ENCODE data around the gene UGDH. TPM values are rescaled to one million over a fixed set of nuclear protein-coding genes. Genes with fewer than 3 reads are reported as not detected.

UGDH gene
- total and polyA plus RNA-seq, 2 of the 13 experiments (the other 11 are each of a cell fraction or from before 2014, with no cell fraction given), result 99.0 to 384 TPM

DNA sequence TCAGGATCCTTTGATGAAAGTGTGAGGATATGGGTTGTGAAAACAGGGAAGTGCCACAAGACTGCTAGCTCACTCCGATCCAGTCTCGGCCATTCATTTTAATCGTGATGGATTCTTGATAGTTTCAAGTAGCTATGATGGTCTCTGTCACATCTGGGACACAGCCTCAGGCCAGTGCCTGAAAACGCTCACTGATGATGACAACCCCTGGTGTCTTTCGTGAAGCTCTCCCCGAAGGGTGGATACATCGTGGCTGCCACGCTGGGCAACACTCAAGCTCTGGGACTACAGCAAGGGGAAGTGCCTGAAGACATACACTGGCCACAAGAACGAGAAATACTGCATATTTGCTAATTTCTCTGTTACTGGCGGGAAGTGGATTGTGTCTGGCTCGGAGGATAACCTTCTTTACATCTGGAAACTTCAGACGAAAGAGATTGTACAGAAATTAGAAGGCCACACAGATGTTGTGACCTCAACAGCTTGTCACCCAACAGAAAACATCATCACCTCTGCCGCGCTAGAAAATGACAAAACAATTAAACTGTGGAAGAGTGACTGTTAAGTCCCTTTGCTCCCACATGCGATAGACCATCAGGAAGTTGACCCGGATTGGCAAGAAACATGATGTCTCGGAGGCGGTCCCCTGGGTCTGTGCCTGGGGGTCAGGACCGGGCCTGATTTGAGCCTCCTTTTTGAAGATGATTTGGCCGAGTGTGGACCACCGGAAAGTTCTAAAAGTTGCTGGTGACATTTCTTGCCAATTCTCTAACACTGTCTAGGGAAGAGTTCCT lies 46.1 kb downstream of the UGDH start:
- in situ Hi-C loops (cut with HindIII; ENCODE audit: extremely low pct_ligation_motif_present, low pct_unique_long_range_greater_than_20kb), result no loop called here
- Histone ChIP-seq H2AFZ (ENCODE audit: low read length) (no peak overlapping the region), H3K4me1 (ENCODE audit: insufficient read depth, low read length) (peaks cover 7% of the 10 kb centered on the region), H3K79me2 (ENCODE audit: insufficient read depth, low read length) (no peaks in the 10 kb centered on the region), H3K27ac (ENCODE audit: extremely low read length, insufficient read depth, low read length) (no peak overlapping the region), H3K27me3 (ENCODE audit: control insufficient read depth in 1 of 2, insufficient read depth in 2 of 2, low read length in 2 of 2) (no peaks in the 10 kb centered on the region), H4K20me1 (ENCODE audit: insufficient read depth, low read length) (no peaks in the 10 kb centered on the region), H3K36me3 (replicated peaks in 1 of 2; ENCODE audit: control insufficient read depth in 1 of 2, insufficient read depth in 2 of 2, low read length in 2 of 2) (peaks cover 0 to 3% of the 10 kb centered on the region in 2 experiments; a peak in 2 of 5 replicates), H3K4me2 (ENCODE audit: low read depth, low read length) (no peak overlapping the region), H3K9me3 (ENCODE audit: low read length) (no peaks in the 10 kb centered on the region), H3K9ac (ENCODE audit: insufficient read depth, low read depth, low read length) (no peak overlapping the region), H3K4me3 (replicated peaks in 1 of 3; ENCODE audit: insufficient read depth in 1 of 3, low read depth in 2 of 3, low read length in 3 of 3) (no peak overlapping the region)
- CTCF ChIA-PET (ENCODE audit: low intra/inter-chr PET ratio, low total read pairs), result no interaction called here
- ATAC-seq, result no peak
- intact Hi-C loops (cut with micrococcal nuclease; ENCODE audit: unreplicated experiment), result no loop called here
- whole genome bisulfite sequencing (ENCODE audit: low lambda C conversion rate), result 84% methylated on average over 20 of the region's 21 CpGs
- BruUV-seq (replicated peaks), result no TSS peak
- DNase-seq (ENCODE audit: low spot score), result no peak
- no peak for TF ChIP-seq IRF2 (CRISPR knock-in tag; IDR thresholded peaks at IDR 0.05)
- TF ChIP-seq ZNF7 (CRISPR knock-in tag; IDR thresholded peaks at IDR 0.05), result no peak
- TF ChIP-seq ZFP36L2 (CRISPR knock-in tag; IDR thresholded peaks at IDR 0.05), result no peak
- no peak for TF ChIP-seq ZNF224 (CRISPR knock-in tag; IDR thresholded peaks at IDR 0.05)
- no peak for TF ChIP-seq ZNF816 (CRISPR knock-in tag; IDR thresholded peaks at IDR 0.05; ENCODE audit: borderline replicate concordance)
- no peak for TF ChIP-seq HOXA9 (CRISPR knock-in tag; IDR thresholded peaks at IDR 0.05; ENCODE audit: borderline replicate concordance)
- TF ChIP-seq ZNF460 (CRISPR knock-in tag; IDR thresholded peaks at IDR 0.05; ENCODE audit: borderline replicate concordance), result no peak
- TF ChIP-seq SATB2 (CRISPR knock-in tag; IDR thresholded peaks at IDR 0.05), result no peak
- TF ChIP-seq POLR2G (IDR thresholded peaks at IDR 0.05; ENCODE audit: low read depth, low read length), result no peak
- no peak for TF ChIP-seq ZC3H13 (CRISPR knock-in tag; IDR thresholded peaks at IDR 0.05)
- TF ChIP-seq, protein P1, sequence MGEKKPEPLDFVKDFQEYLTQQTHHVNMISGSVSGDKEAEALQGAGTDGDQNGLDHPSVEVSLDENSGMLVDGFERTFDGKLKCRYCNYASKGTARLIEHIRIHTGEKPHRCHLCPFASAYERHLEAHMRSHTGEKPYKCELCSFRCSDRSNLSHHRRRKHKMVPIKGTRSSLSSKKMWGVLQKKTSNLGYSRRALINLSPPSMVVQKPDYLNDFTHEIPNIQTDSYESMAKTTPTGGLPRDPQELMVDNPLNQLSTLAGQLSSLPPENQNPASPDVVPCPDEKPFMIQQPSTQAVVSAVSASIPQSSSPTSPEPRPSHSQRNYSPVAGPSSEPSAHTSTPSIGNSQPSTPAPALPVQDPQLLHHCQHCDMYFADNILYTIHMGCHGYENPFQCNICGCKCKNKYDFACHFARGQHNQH (CRISPR knock-in tag; IDR thresholded peaks at IDR 0.05), result no peak
- TF ChIP-seq ZNF839 (CRISPR knock-in tag; IDR thresholded peaks at IDR 0.05; ENCODE audit: borderline replicate concordance), result no peak
- no peak for TF ChIP-seq ZNF724P (CRISPR knock-in tag; IDR thresholded peaks at IDR 0.05; ENCODE audit: borderline replicate concordance)
- TF ChIP-seq ZNF501 (CRISPR knock-in tag; IDR thresholded peaks at IDR 0.05), result no peak
- no peak for TF ChIP-seq TSC22D2 (CRISPR knock-in tag; IDR thresholded peaks at IDR 0.05; ENCODE audit: borderline replicate concordance)
- no peak for FAIRE-seq
- POLR2A ChIA-PET, result no interaction called here
